ENCODE data around the gene ANXA8.
A peak's percentile ranks its signal among the peaks of the same experiment; 100 is the strongest.

The ANXA8 gene

DNA sequence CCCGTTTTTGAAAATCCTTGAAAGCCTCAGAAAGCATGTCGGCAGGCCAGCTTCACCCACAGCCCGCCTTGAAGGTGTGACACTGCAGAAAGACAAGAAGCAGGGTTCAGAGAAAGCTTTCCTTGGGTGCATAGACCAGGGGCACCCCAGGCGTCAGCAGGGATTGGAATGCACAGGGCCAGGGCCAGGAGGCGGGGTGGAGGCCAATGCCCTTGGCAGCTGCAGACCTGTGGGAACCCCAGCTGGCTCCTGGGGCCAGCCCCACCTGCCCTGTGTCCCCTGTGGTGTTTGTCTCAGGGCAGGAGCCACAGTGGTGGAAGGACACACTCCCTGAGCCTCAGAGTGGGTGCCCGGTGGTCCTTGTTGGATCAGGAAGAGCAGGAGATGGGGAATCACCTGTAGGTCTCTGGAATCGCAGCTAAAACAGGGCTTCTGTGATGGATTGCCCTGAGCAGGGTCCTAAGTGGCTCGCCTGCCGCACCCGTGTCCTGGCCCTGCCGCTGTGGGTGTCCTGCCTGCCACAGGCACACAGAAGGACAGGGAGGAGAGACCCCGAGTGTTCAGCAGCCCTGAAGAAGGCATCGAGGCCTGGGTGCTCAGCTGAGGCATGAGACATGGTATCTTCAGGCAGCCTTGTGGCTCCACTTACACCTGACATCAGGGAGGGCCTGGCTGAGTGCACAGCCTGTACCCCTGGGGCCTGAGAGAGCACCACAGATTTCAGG is 32.5 kb downstream of the ANXA8 start:
- intact Hi-C loops (cut with DNase I), result no loop called here
- no peak for DNase-seq

GRCh38 chr10:47450442-47450841 is 33.5 kb downstream of the ANXA8 start:
- no peak for DNase-seq
- intact Hi-C loops (cut with DNase I), result no loop called here

- peak in 1 of 42 donors; percentile 25 for DNase-seq
- intact Hi-C loops (cut with DNase I), result no loop called here
These were observed 33.9 kb downstream of the ANXA8 start for GRCh38 chr10:47449979-47450378.

DNA sequence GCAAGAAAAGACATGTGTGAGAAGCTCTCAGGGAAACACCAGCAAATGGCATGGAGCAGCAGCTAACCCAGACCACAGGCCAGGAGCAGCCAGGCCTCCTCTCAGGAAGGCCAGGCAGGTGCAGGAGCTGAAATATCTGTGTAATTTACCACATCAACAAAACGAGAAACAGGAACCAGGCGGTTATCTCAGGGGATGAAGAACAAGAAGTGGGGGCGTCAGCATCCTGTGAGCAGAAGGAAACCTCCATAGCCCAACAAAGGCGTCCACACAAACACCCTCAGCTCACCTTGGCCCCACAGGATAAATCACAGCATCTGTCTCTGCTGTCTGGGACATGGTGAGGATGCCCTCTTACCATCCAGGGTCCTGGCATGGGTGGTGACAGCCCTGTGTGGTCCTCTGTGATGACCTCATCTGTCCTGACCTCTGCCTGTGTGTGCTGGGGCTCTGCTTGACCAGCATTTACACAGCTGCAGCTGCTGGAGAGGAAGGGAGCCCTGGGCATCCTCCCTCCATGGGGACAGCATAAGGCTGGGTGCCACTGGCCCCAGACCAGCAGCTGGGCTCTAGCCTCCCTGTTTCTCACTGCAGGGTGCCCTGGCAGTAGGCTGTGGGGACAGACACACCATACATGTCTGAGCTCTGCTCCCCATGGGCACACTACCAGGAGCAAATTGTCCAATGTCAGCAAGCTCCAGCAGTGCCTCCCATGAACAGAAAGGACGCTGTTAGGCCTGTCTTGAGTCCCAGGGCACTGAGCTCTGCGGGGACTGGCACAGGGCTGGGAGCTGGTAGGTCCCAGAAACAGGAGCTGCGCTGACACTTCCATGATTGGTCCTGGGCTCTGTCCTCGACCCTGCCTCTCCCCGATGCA is 34.6 kb downstream of the ANXA8 start:
- DNase-seq, result peak in 30 of 42 donors; percentile 14 to 71 (median 46)
- intact Hi-C loops (cut with DNase I), result no loop called here

GRCh38 chr10:47447705-47448104 is 36.2 kb downstream of the ANXA8 start:
- no peak for DNase-seq
- intact Hi-C loops (cut with DNase I), result no loop called here

DNA sequence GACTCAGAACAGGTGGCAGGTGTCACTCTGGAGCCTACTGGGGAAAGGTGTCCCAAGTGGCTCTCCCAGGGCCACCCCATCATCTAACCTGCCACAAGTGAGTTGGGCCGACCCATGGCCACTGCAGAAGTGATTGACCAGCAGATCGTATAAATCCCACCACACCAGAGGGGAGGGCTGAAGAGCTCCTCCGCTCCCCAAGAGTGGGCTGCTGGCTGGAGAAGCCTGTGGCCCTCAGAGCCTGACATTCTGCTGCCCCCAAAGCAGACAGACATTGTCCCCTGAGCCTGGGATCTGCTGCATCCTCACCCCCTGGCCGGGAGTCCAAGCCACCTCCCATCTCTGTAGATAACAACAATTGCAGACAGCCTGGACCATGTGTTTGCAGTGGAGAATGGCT is 36.7 kb downstream of the ANXA8 start:
- no peak for DNase-seq
- intact Hi-C loops (cut with DNase I), result no loop called here

DNA sequence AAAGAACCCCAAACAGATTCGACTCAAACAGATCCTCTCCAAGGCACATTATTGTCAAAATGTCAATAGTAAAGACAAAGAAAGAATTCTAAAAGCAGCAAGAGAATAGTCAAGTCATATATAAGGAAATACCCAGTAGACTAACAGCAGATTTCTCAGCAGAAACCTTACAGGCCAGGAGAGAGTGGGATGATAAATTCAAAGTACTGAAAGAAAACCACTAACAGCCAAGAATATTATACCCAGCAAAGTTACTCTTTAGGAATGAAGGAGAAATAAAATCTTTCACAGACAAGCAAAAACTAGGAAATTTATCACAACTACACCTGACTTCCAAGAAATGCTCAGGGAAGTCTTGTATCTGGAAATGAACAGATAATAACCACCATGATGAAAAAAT is 38.2 kb downstream of the ANXA8 start:
- intact Hi-C loops (cut with DNase I), result no loop called here

DNA sequence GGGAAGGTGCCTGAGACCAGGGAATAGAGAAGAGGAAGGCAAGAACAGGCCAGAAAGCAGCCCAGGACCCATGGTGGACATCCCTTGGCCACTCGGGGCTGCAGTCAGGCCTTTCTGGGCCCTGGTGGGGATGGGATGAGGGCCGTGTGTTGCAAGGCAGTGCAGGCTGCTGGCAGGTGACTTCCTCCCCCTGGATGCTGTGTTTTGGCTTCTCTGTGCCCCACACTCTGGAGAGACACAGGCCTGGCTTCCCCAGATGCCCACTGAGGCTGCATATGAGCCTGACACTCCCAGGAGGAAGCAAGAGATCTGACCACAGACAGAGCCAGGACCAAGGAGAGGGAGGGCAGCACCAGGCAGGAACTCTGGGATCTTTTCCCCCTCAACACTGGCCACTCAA is 39.9 kb downstream of the ANXA8 start:
- no peak for DNase-seq
- intact Hi-C loops (cut with DNase I), result no loop called here

More for the DNA sequence above, 38.2 kb downstream of the ANXA8 start:
- no peak for DNase-seq

DNA sequence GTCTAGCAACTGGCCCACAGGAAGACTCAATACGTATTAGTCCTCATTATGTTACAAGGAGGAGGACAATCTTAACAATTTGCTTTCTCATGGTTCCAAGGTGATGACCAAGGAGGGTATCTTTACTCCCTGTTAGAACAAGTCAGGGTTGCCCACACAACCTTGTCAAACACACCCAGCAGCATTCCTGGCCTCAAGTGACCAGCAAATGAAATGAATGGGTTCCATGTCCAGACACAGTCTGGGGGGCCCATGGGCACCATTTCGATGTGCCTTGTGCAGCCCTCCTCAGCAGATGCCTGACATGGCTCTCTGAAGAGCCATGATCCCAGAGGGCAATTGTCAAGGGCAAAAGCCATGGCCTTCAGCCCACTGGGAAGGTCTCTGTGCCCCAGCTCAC is 40.8 kb downstream of the ANXA8 start:
- DNase-seq, result no peak
- intact Hi-C loops (cut with DNase I), result no loop called here

DNA sequence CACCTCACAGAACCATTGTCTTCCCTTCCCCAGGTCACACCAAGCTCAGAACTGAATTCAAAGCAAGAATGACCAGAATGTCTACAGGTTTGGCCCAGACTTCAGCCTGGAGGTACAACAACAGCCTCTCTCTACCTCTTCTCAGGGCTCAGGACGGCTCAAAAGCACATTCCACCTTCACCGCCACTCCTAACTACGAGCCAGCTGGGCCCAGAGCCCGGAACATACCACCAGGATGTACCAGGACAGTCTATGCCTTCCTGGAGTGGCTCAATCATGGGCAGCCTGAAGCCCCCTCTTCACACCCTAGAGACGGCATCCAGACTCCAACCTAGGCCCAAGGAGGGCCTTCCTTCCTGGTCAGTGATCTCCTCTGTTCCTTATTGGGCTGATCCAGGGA is 41.6 kb downstream of the ANXA8 start:
- intact Hi-C loops (cut with DNase I), result no loop called here

GRCh38 chr10:47441938-47442337 is 42.0 kb downstream of the ANXA8 start:
- intact Hi-C loops (cut with DNase I), result no loop called here
- no peak for DNase-seq

More for the DNA sequence above, 41.6 kb downstream of the ANXA8 start:
- no peak for DNase-seq

DNA sequence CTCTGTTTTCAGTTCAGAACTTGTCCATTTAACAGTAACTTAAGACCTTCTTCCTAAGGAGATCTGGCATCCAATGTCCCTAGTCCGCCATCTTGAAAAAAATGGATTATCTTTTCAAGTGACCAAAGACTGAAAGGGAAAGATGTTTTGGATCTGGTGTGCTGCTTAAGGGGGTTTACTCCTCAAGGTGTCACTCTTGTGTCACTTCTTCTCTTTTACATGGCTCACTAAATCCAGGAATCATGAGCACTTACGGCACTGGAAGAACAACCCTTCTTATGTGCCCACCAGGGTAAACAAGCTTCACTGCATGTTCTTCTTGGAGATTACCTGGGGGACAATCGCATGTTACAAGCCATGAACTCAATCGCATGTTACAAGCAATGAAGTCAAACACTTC is 43.7 kb downstream of the ANXA8 start:
- intact Hi-C loops (cut with DNase I), result no loop called here

GRCh38 chr10:47438857-47439474 is 44.9 kb downstream of the ANXA8 start:
- peak in 1 of 42 donors; percentile 41 for DNase-seq
- intact Hi-C loops (cut with DNase I), result no loop called here

More for the DNA sequence above, 43.7 kb downstream of the ANXA8 start:
- no peak for DNase-seq

DNA sequence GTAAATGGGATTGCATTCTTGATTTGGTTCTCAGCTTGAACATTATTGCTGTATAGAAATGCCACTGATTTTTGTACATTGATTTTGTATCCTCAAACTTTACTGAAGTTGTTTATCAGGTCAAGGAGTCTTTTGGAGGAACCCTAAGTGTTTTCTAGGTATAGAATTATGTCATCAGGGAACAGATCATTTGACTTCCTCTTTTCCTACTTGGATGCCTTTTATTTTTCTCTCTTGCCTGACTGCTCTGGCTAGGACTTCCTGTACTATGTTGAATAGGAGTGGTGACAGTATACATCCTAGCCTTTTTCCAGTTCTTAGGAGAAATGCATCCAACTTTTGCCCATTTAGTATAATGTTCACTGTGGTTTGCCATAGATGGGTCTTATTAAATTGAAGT is 48.8 kb downstream of the ANXA8 start:
- no peak for DNase-seq
- intact Hi-C loops (cut with DNase I), result no loop called here

GRCh38 chr10:47425813-47426419 is 58.0 kb downstream of the ANXA8 start:
- DNase-seq, result no peak
- intact Hi-C loops (cut with DNase I), result no loop called here

DNA sequence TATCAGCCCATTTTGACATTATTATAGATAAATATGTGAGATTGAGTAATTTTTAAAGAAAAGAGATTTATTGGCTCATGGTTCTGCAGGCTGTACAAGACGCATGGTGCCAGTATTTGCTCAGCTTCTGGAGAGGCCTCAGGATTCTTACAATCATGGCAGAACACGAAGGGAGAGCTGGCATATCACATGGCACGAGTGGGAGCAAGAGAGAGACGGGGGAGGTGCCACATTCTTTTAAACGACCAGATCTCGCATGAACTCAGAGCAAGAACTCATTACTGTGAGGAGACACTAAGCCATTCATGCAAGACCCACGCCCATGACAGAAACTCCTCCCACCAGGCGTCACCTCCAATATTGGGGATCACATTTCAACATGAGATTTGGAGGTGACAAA is 59.7 kb downstream of the ANXA8 start:
- DNase-seq, result no peak
- intact Hi-C loops (cut with DNase I), result no loop called here

DNA sequence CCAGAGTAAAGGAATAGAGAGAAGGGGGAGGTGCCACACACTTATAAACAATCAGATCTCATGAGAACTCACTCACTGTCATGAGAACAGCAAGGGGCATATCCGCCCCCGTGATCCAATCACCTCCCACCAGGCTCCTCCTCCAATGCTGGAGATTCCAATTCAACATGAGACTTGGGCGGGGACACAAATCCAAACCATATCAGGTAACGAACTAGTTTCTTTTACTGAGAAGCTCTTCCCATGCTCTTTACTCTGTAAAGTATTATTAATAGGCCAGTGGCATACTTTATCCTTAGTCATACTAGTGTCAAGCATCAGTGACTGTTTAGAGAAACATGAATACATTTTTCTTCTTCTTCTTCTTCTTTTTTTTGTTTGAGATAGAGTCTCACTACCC is 60.4 kb downstream of the ANXA8 start:
- intact Hi-C loops (cut with DNase I), result no loop called here
- no peak for DNase-seq

DNA sequence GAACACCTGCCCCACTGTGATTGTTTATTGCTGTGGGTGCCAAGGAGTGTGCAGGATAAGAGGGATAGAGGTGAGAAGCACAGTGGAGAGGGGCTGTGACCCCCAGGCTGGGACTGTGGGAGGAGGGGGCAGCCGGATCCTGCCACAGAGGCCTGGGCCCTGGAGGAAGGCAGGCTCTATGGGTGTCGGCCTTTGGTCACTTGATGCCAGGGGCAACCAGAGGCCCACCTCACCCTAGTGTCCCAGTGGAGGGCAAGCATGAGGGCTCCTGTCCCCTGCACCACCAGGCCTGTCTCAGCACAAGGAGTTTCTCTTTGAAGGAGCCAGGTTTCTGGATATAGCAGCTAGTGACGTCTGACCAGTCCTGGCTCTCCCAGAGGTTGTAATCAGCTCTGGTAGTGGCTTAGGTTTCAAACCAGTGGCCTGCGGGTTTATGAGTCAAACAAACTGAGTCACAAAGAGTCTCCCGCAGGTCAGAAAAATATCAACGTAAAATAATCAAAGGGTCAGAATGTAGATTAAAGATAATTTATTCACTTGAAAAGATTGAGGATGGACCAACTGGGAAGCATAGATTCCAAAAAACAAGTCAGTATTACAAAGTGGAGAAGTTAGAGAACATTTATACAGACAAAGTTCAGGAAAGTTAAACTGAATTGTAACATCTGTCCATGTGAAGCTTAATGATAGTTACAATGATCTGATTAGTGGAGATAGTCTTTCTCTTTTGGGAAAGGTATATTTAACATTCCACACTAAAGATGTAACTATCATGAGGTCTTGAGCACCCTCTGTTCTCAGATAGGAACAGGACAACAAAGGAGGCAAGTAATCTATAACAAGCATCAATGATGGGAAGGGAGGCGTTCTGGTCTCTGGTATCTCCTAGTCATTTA is 62.6 kb downstream of the ANXA8 start:
- no peak for DNase-seq
- intact Hi-C loops (cut with DNase I), result no loop called here

Data from head of caudate nucleus (tissue), 42 donors.